H9 (cell line): ENCODE measurements around the gene LRRC53. TPM values are rescaled to one million over a fixed set of nuclear protein-coding genes. Genes with fewer than 3 reads are reported as not detected.

ENCODE experiments used
- DNase-seq: peaks from one replicate; pipeline ENCODE4 v3.0.0-alpha.2; 2017
- H2AFZ ChIP-seq: one replicate; pipeline ENCODE4 v1.6.1; 2013; ENCODE audit warnings: mild to moderate bottlenecking, low read length, control low read depth, moderate library complexity
- H2AK5ac ChIP-seq: 2 replicates; pipeline ENCODE4 v1.6.1; 2013; ENCODE audit warnings: low read length, control low read depth, mixed read lengths; ENCODE audit not compliant: insufficient read length
- H2BK120ac ChIP-seq: one replicate; pipeline ENCODE4 v1.6.1; 2013; ENCODE audit warnings: low read depth, mild to moderate bottlenecking, low read length, control low read depth, inconsistent platforms; ENCODE audit not compliant: poor library complexity, severe bottlenecking
- H2BK12ac ChIP-seq: 2 replicates; pipeline ENCODE4 v1.6.1; 2013; ENCODE audit warnings: low read length, control low read depth, mixed read lengths, low read depth; ENCODE audit not compliant: insufficient read length
- H2BK15ac ChIP-seq: 2 replicates; pipeline ENCODE4 v1.6.1; 2013; ENCODE audit warnings: low read depth, low read length, control low read depth
- H2BK20ac ChIP-seq: one replicate; pipeline ENCODE4 v1.6.1; 2013; ENCODE audit warnings: low read depth, mild to moderate bottlenecking, low read length, control low read depth, inconsistent platforms; ENCODE audit not compliant: poor library complexity, severe bottlenecking
- H2BK5ac ChIP-seq: 2 replicates; pipeline ENCODE4 v1.6.1; 2013; ENCODE audit warnings: low read length, control low read depth, mixed read lengths; ENCODE audit not compliant: insufficient read length
- H3K14ac ChIP-seq: 2 replicates; pipeline ENCODE4 v1.6.1; 2013; ENCODE audit warnings: low read length, control low read depth; ENCODE audit not compliant: insufficient read depth
- H3K18ac ChIP-seq: 2 replicates; pipeline ENCODE4 v1.6.1; 2013; ENCODE audit warnings: low read depth, mild to moderate bottlenecking, mixed read lengths, low read length, control low read depth; ENCODE audit not compliant: insufficient read length
- H3K23ac ChIP-seq: 2 replicates; pipeline ENCODE4 v1.6.1; 2013; ENCODE audit warnings: low read length, control low read depth, mixed read lengths, low read depth; ENCODE audit not compliant: insufficient read length
- H3K23me2 ChIP-seq: 2 replicates; pipeline ENCODE4 v1.6.1; 2013; ENCODE audit warnings: low read depth, mild to moderate bottlenecking, mixed read lengths, low read length, control low read depth; ENCODE audit not compliant: insufficient read length, poor library complexity, severe bottlenecking
- H3K27ac ChIP-seq: 2 replicates; pipeline ENCODE4 v1.5.1; 2013; ENCODE audit warnings: low read length, control low read depth, mixed read lengths, low read depth; ENCODE audit not compliant: insufficient read length
- H3K27me3 ChIP-seq: 2 replicates; pipeline ENCODE4 v1.6.1; 2013; ENCODE audit warnings: low read length, control low read depth, inconsistent platforms; ENCODE audit not compliant: insufficient read depth
- H3K4ac ChIP-seq: 2 replicates; pipeline ENCODE4 v1.6.1; 2013; ENCODE audit warnings: low read depth, mild to moderate bottlenecking, control low read depth, inconsistent platforms, low read length, moderate library complexity
- H3K4me1 ChIP-seq: 2 replicates; pipeline ENCODE4 v1.6.1; 2013; ENCODE audit warnings: low read length, control low read depth, inconsistent platforms; ENCODE audit not compliant: insufficient read depth
- H3K4me2 ChIP-seq: 2 replicates; pipeline ENCODE4 v1.6.1; 2013; ENCODE audit warnings: low read length, control low read depth, mixed read lengths; ENCODE audit not compliant: insufficient read length, insufficient read depth
- H3K56ac ChIP-seq: 2 replicates; pipeline ENCODE4 v1.6.1; 2013; ENCODE audit warnings: low read depth, mild to moderate bottlenecking, mixed read lengths, low read length, control low read depth; ENCODE audit not compliant: insufficient read length
- H3K79me1 ChIP-seq: 2 replicates; pipeline ENCODE4 v1.6.1; 2013; ENCODE audit warnings: low read depth, mild to moderate bottlenecking, moderate library complexity, low read length, control low read depth, inconsistent platforms; ENCODE audit not compliant: insufficient read depth, poor library complexity, severe bottlenecking
- H3K79me2 ChIP-seq: 2 replicates; pipeline ENCODE4 v1.6.1; 2013; ENCODE audit warnings: low read length, control low read depth, inconsistent platforms; ENCODE audit not compliant: insufficient read depth
- H3K9ac ChIP-seq: 2 replicates; pipeline ENCODE4 v1.6.1; 2013; ENCODE audit warnings: low read length, control low read depth, mixed read lengths; ENCODE audit not compliant: insufficient read length; ENCODE audit errors: extremely low read depth
- H3K9me3 ChIP-seq: one replicate; pipeline ENCODE4 v1.6.1; 2013; ENCODE audit warnings: low read depth, low read length, inconsistent platforms; ENCODE audit not compliant: control insufficient read depth
- H3T11ph ChIP-seq: one replicate; pipeline ENCODE4 v1.6.1; 2013; ENCODE audit warnings: mild to moderate bottlenecking, low read length, control low read depth, inconsistent platforms
- H4K20me1 ChIP-seq: one replicate; pipeline ENCODE4 v1.6.1; 2013; ENCODE audit not compliant: control insufficient read depth, insufficient read length, insufficient read depth
- H4K5ac ChIP-seq: 2 replicates; pipeline ENCODE4 v1.6.1; 2013; ENCODE audit warnings: low read depth, mild to moderate bottlenecking, mixed read lengths, low read length, control low read depth; ENCODE audit not compliant: insufficient read length
- H4K8ac ChIP-seq: replicated peaks from 2 replicates; pipeline ENCODE4 v1.6.1; 2013; ENCODE audit warnings: low read length, control low read depth, mixed read lengths, low read depth; ENCODE audit not compliant: insufficient read length
- H4K91ac ChIP-seq: 2 replicates; pipeline ENCODE4 v1.6.1; 2013; ENCODE audit warnings: low read depth, mild to moderate bottlenecking, moderate library complexity, mixed read lengths, low read length, control low read depth; ENCODE audit not compliant: insufficient read length
- H3K27ac Mint-ChIP-seq, 3 experiments: 2 replicates in 2 of 3; 3 replicates in 1 of 3; pipeline ENCODE4 v1.8.0; 2020 to 2021; ENCODE audit warnings: mixed read lengths in 3 of 3, mild to moderate bottlenecking in 1 of 3, moderate library complexity in 1 of 3
- H3K27me3 Mint-ChIP-seq: 2 replicates; pipeline ENCODE4 v1.8.0; 2021; ENCODE audit warnings: low read depth, mild to moderate bottlenecking, moderate library complexity, mixed read lengths
- H3K36me3 Mint-ChIP-seq, 3 experiments: 2 replicates in 2 of 3; 3 replicates in 1 of 3; pipeline ENCODE4 v1.8.0; 2020 to 2021; ENCODE audit warnings: low read depth in 3 of 3, mixed read lengths in 3 of 3; ENCODE audit not compliant: insufficient read depth in 1 of 3
- H3K4me1 Mint-ChIP-seq, 2 experiments: 2 replicates each; pipeline ENCODE4 v1.8.0; 2020; ENCODE audit warnings: mixed read lengths in 2 of 2
- H3K4me3 Mint-ChIP-seq, 2 experiments: 2 replicates in 1 of 2; 3 replicates in 1 of 2; pipeline ENCODE4 v1.8.0; 2020 to 2021; ENCODE audit warnings: mild to moderate bottlenecking in 2 of 2, mixed read lengths in 2 of 2, moderate library complexity in 1 of 2
- H3K9me3 Mint-ChIP-seq, 2 experiments: 2 replicates in 1 of 2; 3 replicates in 1 of 2; pipeline ENCODE4 v1.8.0; 2020; ENCODE audit warnings: mild to moderate bottlenecking in 2 of 2, mixed read lengths in 2 of 2, moderate library complexity in 1 of 2
- CTCF ChIP-seq: fragments of 200-600 bp; sonication (generic); conservative IDR thresholded peaks from 3 replicates; pipeline ENCODE4 v1.8.0; 2021; ENCODE audit warnings: antibody characterized with exemption, mild to moderate bottlenecking
- WGBS: extraction: QIAGEN DNeasy Blood & Tissue Kit; methylation state at CpG from one replicate; pipeline ENCODE4 v1.1.7; 2013; ENCODE audit warnings: missing lambda C conversion rate, low lambda C conversion rate, mixed read lengths; ENCODE audit not compliant: insufficient read length; ENCODE audit errors: extremely low coverage; 5-methylcytosine and 5-hydroxymethylcytosine counted together
- total RNA-seq: library from RNA; stranded (reverse); gene quantifications from 2 replicates; pipeline ENCODE4 v1.2.1, GENCODE V29; 2021

Gene LRRC53
- total RNA-seq, 1 experiment from 2014 or later, result not detected

GRCh38 chr1:74465193-74465681 is 47.2 kb downstream of the LRRC53 start:
- H3K9me3 Mint-ChIP-seq, result peaks cover 5 to 7% of the 10 kb centered on the region in 2 experiments; a peak in 2 of 5 replicates
- peaks cover 0 to 18% (median 0%) of the 10 kb centered on the region in 3 experiments; a peak in 4 of 7 replicates for H3K36me3 Mint-ChIP-seq
- WGBS, result no CpG with 5 or more reads among the region's 24 CpGs
- H3K4me1 ChIP-seq, result no peaks in the 10 kb centered on the region
- no peak overlapping the region for H3K4ac ChIP-seq
- H3K18ac ChIP-seq, result no peak overlapping the region
- peaks cover 18 to 20% of the 10 kb centered on the region in 2 experiments for H3K4me1 Mint-ChIP-seq
- H4K91ac ChIP-seq, result no peak overlapping the region
- H4K20me1 ChIP-seq, result no peaks in the 10 kb centered on the region
- no peak overlapping the region for H4K5ac ChIP-seq
- no peak overlapping the region for H2BK20ac ChIP-seq
- H2BK12ac ChIP-seq, result no peak overlapping the region
- H2BK15ac ChIP-seq, result no peak overlapping the region
- no peak overlapping the region for H3K14ac ChIP-seq
- no peak for TF ChIP-seq CTCF
- no peak overlapping the region for H3K27ac ChIP-seq
- H2BK5ac ChIP-seq, result no peak overlapping the region
- no peak overlapping the region for H3K23ac ChIP-seq
- H3K27me3 Mint-ChIP-seq, result no peaks in the 10 kb centered on the region
- H3K9me3 ChIP-seq, result no peaks in the 10 kb centered on the region
- H2AK5ac ChIP-seq, result no peak overlapping the region
- H3K79me2 ChIP-seq, result no peaks in the 10 kb centered on the region
- no peak overlapping the region for H3K4me2 ChIP-seq
- H3K56ac ChIP-seq, result no peak overlapping the region
- H3K4me3 Mint-ChIP-seq, result no peak overlapping the region
- no peak overlapping the region for H3K27ac Mint-ChIP-seq
- DNase-seq, result no peak
- no peak overlapping the region for H3T11ph ChIP-seq
- no peak overlapping the region for H4K8ac ChIP-seq
- H3K23me2 ChIP-seq, result no peaks in the 10 kb centered on the region
- H2BK120ac ChIP-seq, result no peak overlapping the region
- H3K79me1 ChIP-seq, result no peaks in the 10 kb centered on the region
- no peak overlapping the region for H2AFZ ChIP-seq
- no peak overlapping the region for H3K9ac ChIP-seq
- H3K27me3 ChIP-seq, result no peaks in the 10 kb centered on the region
